HG03457 (cell line): ENCODE data around the gene ACE.

Experiments used
- ATAC-seq: cut with Tn5 transposase; IDR thresholded peaks from one replicate; pipeline ENCODE4 v1.9.1; 2021; ENCODE audit warnings: moderate number of reproducible peaks; ENCODE audit not compliant: unreplicated experiment

Gene ACE

DNA sequence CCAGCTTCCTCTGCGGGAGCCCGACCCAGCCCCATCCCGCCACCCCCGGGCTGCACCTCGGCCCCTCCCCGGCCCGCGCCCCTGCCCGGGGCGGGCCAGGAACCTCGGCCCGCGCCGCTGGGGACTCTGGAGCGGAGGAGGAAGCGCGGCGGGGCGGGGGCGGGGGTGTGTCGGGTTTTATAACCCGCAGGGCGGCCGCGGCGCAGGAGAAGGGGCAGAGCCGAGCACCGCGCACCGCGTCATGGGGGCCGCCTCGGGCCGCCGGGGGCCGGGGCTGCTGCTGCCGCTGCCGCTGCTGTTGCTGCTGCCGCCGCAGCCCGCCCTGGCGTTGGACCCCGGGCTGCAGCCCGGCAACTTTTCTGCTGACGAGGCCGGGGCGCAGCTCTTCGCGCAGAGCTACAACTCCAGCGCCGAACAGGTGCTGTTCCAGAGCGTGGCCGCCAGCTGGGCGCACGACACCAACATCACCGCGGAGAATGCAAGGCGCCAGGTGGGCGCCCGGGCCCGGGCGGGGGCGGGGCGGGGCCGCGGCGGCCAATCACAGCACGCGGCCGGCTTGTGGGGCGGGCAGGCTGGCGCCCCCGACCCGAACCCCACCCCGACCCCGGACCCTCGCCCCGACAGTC is at the start of gene ACE:
Gene ACE, plus strand, starts transcription at position 208 of the 626 bp plus-strand sequence. Its CDS starts 34 bp downstream, at position 242.
- ATAC-seq, result no peak

GRCh38 chr17:63429766-63430165 is 47.1 kb upstream of the ACE start:
- no peak for ATAC-seq

DNA sequence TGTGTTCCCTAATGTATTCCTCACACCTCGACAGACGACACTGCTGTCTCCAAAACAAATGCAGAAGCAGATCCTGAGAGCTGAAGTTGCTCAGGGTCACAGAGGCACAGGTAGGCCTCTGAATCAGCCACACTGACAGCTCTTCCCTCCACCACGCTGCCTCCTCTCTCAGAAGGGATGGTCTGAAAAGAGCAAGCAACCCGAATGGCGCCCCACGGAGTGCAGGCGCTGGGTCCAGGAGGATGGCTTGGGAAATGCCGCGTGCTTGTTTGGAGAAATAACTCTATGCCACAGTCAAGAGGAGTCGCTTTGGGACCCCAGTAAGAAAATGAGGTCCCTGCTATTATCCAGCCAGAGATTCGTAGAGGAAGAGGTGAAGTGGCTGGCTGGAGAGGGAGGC is 46.6 kb upstream of the ACE start:
- no peak for ATAC-seq

- ATAC-seq, result no peak
Measured at GRCh38 chr17:63431618-63431938, 45.3 kb upstream of the ACE start.

GRCh38 chr17:63431939-63432804 is 44.7 kb upstream of the ACE start:
- no peak for ATAC-seq

DNA sequence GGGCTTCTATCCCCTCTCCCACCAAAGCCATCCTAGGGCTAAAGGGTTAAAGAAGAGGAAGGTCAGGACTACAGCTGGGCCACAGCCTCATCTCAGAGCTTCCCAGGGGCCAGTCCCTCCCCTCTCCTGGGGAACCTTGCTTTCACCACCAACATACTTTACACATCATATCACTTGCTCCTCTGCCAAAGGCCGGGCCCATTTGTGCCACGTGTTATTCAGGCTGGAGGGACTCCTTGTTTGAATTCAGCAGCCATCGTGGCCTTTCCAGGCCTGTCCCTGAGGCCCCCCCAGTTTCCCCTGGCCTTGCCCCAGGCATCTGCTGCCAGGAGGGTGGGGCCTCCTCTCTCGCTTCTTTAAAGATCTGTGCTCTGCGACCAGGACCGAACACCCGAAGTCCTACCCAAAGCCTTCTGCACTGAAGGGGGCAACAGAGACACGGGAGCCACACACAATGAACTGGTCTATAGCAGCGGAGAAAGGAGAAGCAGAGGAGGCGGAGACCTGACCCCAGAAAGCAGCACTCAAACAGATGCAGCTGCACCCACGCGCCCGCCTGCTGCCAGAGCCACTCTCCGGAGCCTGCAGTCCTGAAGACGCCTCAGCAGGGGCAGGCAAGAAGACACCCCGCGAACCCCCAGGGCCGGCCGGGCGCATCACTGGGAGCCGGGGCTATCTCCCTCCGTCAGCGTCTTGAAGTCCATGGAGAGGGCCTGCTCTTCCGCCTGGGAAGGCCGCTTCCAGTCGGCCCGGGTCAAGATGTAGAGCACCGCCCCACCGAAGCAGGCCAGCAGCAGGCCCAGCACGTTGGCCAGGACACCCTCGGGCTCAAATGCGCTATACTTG is 42.9 kb upstream of the ACE start:
- ATAC-seq, result no peak

GRCh38 chr17:63434951-63435571 is 41.8 kb upstream of the ACE start:
- ATAC-seq, result no peak

DNA sequence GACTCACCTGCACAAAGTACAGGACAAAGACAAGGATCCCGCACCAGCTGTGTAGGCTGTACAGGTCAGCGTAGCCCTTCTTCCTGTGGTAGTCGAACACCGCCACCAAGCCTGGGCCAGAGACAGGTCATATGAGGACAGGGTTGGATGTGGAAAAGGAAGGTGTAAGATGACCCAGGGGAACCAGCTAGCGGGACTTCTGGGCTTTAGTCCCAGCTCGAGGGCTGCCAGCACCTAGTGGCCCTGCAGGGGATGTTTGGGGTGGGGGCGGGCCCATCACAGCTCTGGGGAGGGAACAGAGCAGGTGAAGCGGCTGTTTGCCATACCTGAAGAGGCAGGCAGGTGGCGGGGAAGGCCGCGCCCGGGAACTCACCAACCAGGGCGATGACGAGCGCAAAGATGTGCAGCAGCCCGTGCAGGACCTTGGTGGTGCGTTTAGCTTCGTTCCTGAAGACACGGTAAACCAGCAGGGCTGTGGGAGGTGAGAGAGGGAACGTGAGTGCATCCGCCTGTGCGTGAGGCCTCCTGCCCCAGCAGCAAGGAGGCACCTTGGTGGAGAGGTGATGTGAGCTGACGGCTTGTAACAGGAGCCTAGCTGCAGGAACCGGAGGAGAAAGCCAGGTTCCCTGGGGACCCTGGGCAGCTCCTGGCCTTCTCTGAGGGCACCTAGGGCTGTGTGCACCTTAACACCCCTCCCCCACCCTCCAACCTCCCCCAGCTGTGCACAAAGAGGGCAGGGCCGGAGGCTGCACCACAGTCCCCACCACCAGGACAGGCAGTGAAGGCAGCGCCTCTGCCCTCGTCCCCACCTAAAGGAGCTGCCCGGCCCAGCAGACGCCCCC is 41.0 kb upstream of the ACE start:
- ATAC-seq, result no peak

DNA sequence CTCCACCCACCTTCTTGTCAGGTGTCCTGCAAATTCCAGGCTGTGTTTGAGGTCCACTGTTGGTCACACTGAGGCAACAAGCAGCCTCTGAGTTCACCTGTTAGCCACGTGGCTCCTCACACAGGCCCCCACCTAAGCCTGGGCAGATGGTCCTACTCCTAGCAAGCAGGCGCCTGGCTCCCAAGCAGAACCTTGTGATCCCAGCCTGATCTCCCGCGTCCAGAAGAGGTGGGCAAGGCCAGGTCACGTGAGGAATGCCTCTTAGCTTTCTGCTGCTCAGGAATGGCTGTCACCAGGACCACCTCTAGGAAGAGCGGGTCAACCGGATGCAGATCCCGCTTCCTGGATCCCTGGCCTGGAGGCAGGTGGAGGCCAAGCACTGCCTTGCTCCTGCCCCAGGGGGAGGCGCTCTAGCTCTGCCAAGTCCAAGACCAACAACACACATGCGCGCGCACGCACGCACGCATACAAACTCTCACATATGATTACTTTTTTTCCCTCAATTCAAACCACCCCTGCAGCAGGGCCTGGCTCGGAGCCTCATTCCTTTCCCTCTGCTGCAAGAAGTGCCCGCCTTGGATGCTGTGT is 40.2 kb upstream of the ACE start:
- ATAC-seq, result no peak

DNA sequence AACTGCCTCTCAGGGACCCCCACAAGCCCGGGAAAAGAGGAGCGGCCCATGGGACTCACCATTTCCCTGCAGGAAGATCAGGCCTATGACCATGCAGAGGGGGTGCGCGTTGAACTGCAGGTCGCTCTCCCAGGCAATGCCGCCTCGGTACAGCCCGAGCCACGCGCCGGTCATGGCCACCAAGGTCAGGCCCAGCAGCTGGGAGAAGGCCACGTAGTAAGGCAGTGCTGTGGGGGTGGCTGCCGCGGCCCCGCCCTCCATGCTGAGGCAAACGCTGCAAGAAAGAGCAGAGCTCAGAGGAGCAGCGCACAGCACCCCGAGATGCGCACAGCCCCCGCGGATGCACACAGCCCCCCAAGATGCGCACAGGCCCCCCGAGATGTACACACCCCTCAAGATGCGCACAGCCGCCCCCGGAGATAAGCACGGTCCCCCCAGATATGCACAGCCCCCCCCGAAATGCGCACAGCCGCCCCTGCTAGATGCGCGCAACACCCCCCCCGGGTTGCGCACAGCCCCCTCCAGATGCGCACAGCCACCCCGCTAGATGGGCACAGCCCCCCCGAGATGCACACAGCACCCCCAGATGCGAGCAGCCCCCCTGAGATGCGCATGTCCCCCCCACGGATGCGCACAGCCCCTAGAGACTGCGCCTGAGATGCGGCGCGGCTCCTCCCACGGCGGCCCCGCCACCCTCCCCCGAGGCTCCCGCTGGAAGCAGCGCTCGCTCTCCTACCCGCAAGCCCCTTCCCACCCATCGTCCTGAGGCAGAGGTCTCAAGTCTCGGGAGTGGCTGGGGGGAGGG is 39.4 kb upstream of the ACE start:
- no peak for ATAC-seq

- ATAC-seq, result no peak
Measured at GRCh38 chr17:63438092-63439051, 38.5 kb upstream of the ACE start.

DNA sequence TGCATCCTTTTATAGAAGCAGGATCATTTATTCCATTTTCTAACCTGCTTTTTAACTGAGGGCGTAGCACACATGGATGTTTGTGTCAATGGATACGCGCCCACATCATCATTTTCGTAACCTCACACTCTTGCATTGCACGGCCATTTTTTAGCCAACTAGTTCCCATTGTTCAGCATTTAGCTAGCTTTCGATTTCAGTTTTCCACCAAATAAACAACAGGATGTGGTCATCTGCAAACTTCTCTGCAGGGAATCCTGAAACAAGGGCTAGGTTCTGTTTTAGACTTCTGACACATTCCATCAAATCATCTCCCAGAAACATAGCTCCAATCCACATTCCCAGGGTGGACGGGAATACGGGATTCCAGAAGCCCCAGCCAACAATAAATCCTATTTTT is 37.2 kb upstream of the ACE start:
- ATAC-seq, result no peak

GRCh38 chr17:63440127-63440769 is 36.6 kb upstream of the ACE start:
- no peak for ATAC-seq

DNA sequence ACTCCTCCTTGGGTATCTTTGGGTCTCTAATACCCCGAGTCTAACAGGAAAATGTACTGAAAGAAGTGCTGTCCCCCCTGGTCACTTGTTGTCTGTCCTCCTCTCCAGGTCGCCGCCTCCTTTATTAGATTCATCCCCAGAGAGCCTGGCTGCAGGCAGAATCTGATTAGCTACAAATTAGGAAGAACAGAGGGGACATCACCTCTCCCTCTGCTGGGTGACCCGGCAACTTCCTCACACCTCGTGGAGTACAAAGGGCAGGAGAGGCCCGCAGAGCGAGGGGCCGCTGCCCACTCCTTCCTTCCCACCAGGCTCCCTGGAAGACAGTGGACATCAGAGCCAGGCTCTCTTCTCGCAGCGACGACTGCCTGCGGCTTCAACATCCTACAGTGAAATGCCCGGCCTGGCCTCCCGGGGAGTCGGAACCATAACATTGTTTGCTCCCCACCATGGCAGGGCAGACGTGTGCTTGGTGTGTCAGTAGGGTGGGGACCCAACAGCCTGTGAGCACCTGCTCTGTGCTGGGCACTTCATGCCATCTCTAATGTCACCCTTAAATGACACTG is 36.0 kb upstream of the ACE start:
- ATAC-seq, result no peak

DNA sequence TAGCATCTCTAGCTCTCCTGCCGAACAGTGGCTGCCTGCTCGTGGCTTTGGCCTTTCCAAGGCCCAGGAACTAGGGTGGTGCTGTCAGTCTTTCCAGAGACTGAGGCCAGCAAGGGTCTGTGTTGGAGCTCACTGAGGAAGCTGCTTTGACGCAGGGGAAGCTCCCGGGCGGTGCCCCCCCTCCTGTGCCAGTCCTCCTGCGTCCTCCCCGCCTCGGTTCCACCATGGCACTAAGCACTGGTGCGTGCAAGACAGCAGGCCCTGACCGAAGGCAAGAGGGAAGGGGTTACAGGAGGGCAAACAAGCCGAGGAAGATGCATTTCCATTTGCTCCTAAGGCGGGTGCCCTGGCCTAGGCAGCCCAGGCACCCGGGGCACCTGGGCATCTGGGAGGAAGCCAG is 35.2 kb upstream of the ACE start:
- ATAC-seq, result no peak

DNA sequence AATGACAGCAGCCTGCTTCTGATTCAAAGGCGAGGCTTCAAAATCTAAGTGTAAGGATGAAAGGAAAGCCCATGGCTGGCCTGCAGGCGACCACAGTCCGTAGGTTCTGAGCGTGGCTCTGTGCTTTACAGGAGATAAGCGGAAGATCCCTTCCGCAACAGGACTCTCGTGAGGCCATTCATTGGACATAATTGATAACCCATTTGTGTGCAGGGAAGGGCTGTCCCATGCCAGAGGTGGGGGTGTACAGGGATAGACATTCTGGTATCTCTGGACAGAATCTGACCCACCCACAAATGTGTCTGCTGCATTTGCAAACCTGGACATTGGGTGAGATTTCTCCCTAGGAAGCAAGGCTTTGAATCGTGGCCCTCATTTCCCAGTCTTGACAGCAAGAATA is 34.8 kb upstream of the ACE start:
- no peak for ATAC-seq

- no peak for ATAC-seq
Measured at GRCh38 chr17:63442549-63443035, 34.3 kb upstream of the ACE start.
